Neuronal stem cell (in vitro differentiated cells): ENCODE results near the gene GABRB2.
"Not testable (repeated sequence)": the region's sequence is repeated elsewhere in the genome, so short reads cannot be mapped to it uniquely, and the experiment has no call there.

Source experiments
- DNase-seq: peaks from one replicate; pipeline ENCODE4 v3.0.0-alpha.2; 2013; ENCODE audit warnings: low spot score
- H2AFZ ChIP-seq: one replicate; pipeline ENCODE4 v1.6.1; 2013; ENCODE audit warnings: mild to moderate bottlenecking, low read length, inconsistent platforms
- H2AK5ac ChIP-seq: 2 replicates; pipeline ENCODE4 v1.6.1; 2013; ENCODE audit warnings: low read depth, mild to moderate bottlenecking, inconsistent platforms, low read length, moderate library complexity, mixed read lengths
- H2BK120ac ChIP-seq: 2 replicates; pipeline ENCODE4 v1.6.1; 2013; ENCODE audit warnings: low read depth, mild to moderate bottlenecking, inconsistent platforms, low read length, moderate library complexity, mixed read lengths
- H2BK12ac ChIP-seq: one replicate; pipeline ENCODE4 v1.6.1; 2013; ENCODE audit warnings: low read length, inconsistent platforms
- H2BK15ac ChIP-seq: 2 replicates; pipeline ENCODE4 v1.6.1; 2013; ENCODE audit warnings: mild to moderate bottlenecking, low read length, inconsistent platforms, mixed read lengths
- H2BK5ac ChIP-seq: one replicate; pipeline ENCODE4 v1.6.1; 2013; ENCODE audit warnings: inconsistent platforms, mild to moderate bottlenecking, low read length, moderate library complexity
- H3K14ac ChIP-seq: one replicate; pipeline ENCODE4 v1.6.1; 2013; ENCODE audit warnings: low read length, inconsistent platforms
- H3K18ac ChIP-seq: 2 replicates; pipeline ENCODE4 v1.6.1; 2013; ENCODE audit warnings: low read length, inconsistent platforms
- H3K23ac ChIP-seq: 2 replicates; pipeline ENCODE4 v1.6.1; 2013; ENCODE audit warnings: low read depth, mild to moderate bottlenecking, mixed read lengths, low read length, inconsistent platforms; ENCODE audit not compliant: poor library complexity
- H3K27ac ChIP-seq: replicated peaks from 3 replicates; pipeline ENCODE4 v1.5.1; 2013; ENCODE audit warnings: low read length, inconsistent platforms
- H3K27me3 ChIP-seq, 3 experiments: 2 replicates each; pipeline ENCODE4 v1.6.1; 2013; ENCODE audit warnings: low read length in 3 of 3, mild to moderate bottlenecking in 2 of 3, inconsistent platforms in 1 of 3, low read depth in 1 of 3, mixed read lengths in 1 of 3, moderate library complexity in 1 of 3; ENCODE audit not compliant: control insufficient read depth in 3 of 3, insufficient read depth in 3 of 3
- H3K36me3 ChIP-seq, 2 donors: replicated peaks in 1 of 2; 2 replicates each; pipeline ENCODE4 v1.6.1; 2013; ENCODE audit warnings: low read length in 2 of 2; ENCODE audit not compliant: control insufficient read depth in 2 of 2, insufficient read depth in 2 of 2
- H3K4ac ChIP-seq: 2 replicates; pipeline ENCODE4 v1.6.1; 2013; ENCODE audit warnings: inconsistent platforms, mild to moderate bottlenecking, low read length, moderate library complexity
- H3K4me1 ChIP-seq, 2 donors: 1 replicate in 1 of 2; 2 replicates in 1 of 2; pipeline ENCODE4 v1.6.1; 2013; ENCODE audit warnings: low read length in 2 of 2, low read depth in 1 of 2; ENCODE audit not compliant: control insufficient read depth in 2 of 2, insufficient read depth in 1 of 2
- H3K4me2 ChIP-seq: one replicate; pipeline ENCODE4 v1.6.1; 2013; ENCODE audit warnings: mild to moderate bottlenecking, low read length, inconsistent platforms; ENCODE audit not compliant: insufficient read depth, poor library complexity, severe bottlenecking
- H3K4me3 ChIP-seq, 2 donors: 2 replicates each; pipeline ENCODE4 v1.5.1; 2013; ENCODE audit warnings: low read length in 2 of 2, mild to moderate bottlenecking in 2 of 2, inconsistent platforms in 1 of 2, moderate library complexity in 1 of 2
- H3K79me1 ChIP-seq: one replicate; pipeline ENCODE4 v1.6.1; 2013; ENCODE audit warnings: low read depth, mild to moderate bottlenecking, inconsistent platforms, low read length, moderate library complexity
- H3K9ac ChIP-seq: one replicate; pipeline ENCODE4 v1.6.1; 2013; ENCODE audit warnings: mild to moderate bottlenecking, low read depth, low read length, inconsistent platforms; ENCODE audit not compliant: poor library complexity
- H3K9me3 ChIP-seq, 2 donors: replicated peaks in 1 of 2; 2 replicates each; pipeline versions ENCODE3 to v1.6.1; 2013; ENCODE audit warnings: low read length in 2 of 2, mild to moderate bottlenecking in 2 of 2, inconsistent platforms in 1 of 2, low read depth in 1 of 2, mixed read lengths in 1 of 2, moderate library complexity in 1 of 2; ENCODE audit not compliant: control insufficient read depth in 2 of 2, insufficient read depth in 1 of 2
- H4K8ac ChIP-seq: one replicate; pipeline ENCODE4 v1.6.1; 2013; ENCODE audit warnings: low read depth, mild to moderate bottlenecking, inconsistent platforms, low read length, moderate library complexity
- H4K91ac ChIP-seq: one replicate; pipeline ENCODE4 v1.6.1; 2013; ENCODE audit warnings: low read length, low read depth, mild to moderate bottlenecking, inconsistent platforms; ENCODE audit not compliant: poor library complexity
- WGBS, 2 donors: extraction: QIAGEN DNeasy Blood & Tissue Kit; methylation state at CpG; one replicate each; pipeline ENCODE4 v1.1.7; 2013; ENCODE audit warnings: missing lambda C conversion rate in 2 of 2, mixed read lengths in 1 of 2; ENCODE audit not compliant: insufficient read length in 2 of 2, insufficient replicate concordance in 1 of 2; ENCODE audit errors: extremely low coverage in 2 of 2; 5-methylcytosine and 5-hydroxymethylcytosine counted together

Gene GABRB2

DNA sequence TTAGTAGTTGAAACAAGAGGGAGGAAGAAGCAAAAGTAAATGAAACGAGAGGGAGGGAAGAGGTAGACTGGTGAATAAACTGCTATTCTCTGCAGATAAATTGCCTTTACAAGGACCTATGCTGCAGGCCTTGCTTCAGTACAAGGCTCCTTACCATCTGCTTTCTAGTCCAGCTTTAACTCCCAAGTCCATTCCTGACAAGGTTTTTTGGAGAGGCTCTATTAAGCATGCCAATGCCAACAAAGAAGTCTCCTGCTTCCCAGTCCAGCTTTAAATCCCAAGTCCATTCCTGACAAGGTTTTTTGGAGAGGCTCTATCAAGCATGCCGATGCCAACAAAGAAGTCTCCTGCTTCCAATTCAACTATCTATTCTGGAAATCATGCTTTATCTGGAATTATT, 244.9 kb downstream of the GABRB2 start:
- no peaks in the 10 kb centered on the region for H3K79me1 ChIP-seq
- H4K91ac ChIP-seq = no peak overlapping the region
- H2BK12ac ChIP-seq = no peak overlapping the region
- no peak overlapping the region for H2AK5ac ChIP-seq
- H2BK120ac ChIP-seq = no peak overlapping the region
- no peak overlapping the region for H3K14ac ChIP-seq
- no peak overlapping the region for H3K27ac ChIP-seq
- no peaks in the 10 kb centered on the region for H3K9me3 ChIP-seq
- H3K4ac ChIP-seq = no peak overlapping the region
- no peak overlapping the region for H3K4me3 ChIP-seq
- H2BK5ac ChIP-seq = no peak overlapping the region
- no peak for DNase-seq
- no peak overlapping the region for H2AFZ ChIP-seq
- no peak overlapping the region for H4K8ac ChIP-seq
- H3K4me1 ChIP-seq = peaks cover 0 to 2% of the 10 kb centered on the region in 2 donors
- H3K9ac ChIP-seq = no peak overlapping the region
- no peak overlapping the region for H3K18ac ChIP-seq
- no CpG with 5 or more reads among the region's 2 CpGs for WGBS, 2 donors
- no peak overlapping the region for H3K23ac ChIP-seq
- no peak overlapping the region for H3K4me2 ChIP-seq
- H3K27me3 ChIP-seq = no peaks in the 10 kb centered on the region
- H3K36me3 ChIP-seq = no peaks in the 10 kb centered on the region
- H2BK15ac ChIP-seq = no peak overlapping the region

DNA sequence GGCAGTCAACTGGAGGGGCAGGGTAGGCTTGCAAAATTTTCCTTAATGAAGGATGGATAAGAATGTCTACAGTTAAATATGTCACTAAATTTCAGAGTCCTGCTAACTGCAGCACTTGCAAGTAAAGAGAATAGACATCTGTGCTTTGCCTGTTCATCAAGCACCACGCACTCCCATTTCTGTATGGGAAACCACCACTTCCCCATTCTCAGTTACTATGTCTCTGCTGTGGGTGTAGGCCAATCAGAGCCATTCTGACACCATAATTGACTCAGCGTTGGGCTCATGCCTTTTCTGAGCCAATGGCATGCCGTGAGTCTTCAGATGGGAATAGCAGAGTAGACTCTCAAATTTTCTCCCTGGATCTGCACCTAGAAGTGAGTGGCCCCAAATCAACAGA, 247.5 kb downstream of the GABRB2 start:
- H3K27me3 ChIP-seq = no peaks in the 10 kb centered on the region
- no peak overlapping the region for H3K4ac ChIP-seq
- H2AK5ac ChIP-seq = no peak overlapping the region
- no peak overlapping the region for H2BK12ac ChIP-seq
- no peak overlapping the region for H2AFZ ChIP-seq
- H4K8ac ChIP-seq = no peak overlapping the region
- no peak overlapping the region for H3K14ac ChIP-seq
- no peak overlapping the region for H2BK120ac ChIP-seq
- H2BK5ac ChIP-seq = no peak overlapping the region
- H3K18ac ChIP-seq = no peak overlapping the region
- H3K9me3 ChIP-seq = no peaks in the 10 kb centered on the region
- no CpG with 5 or more reads among the region's 3 CpGs for WGBS, 2 donors
- H3K27ac ChIP-seq = no peak overlapping the region
- no peak overlapping the region for H3K4me2 ChIP-seq
- no peak for DNase-seq
- no peaks in the 10 kb centered on the region for H3K36me3 ChIP-seq
- H2BK15ac ChIP-seq = no peak overlapping the region
- no peaks in the 10 kb centered on the region for H3K4me1 ChIP-seq
- no peak overlapping the region for H4K91ac ChIP-seq
- no peak overlapping the region for H3K4me3 ChIP-seq
- H3K9ac ChIP-seq = no peak overlapping the region
- no peak overlapping the region for H3K23ac ChIP-seq
- H3K79me1 ChIP-seq = no peaks in the 10 kb centered on the region

DNA sequence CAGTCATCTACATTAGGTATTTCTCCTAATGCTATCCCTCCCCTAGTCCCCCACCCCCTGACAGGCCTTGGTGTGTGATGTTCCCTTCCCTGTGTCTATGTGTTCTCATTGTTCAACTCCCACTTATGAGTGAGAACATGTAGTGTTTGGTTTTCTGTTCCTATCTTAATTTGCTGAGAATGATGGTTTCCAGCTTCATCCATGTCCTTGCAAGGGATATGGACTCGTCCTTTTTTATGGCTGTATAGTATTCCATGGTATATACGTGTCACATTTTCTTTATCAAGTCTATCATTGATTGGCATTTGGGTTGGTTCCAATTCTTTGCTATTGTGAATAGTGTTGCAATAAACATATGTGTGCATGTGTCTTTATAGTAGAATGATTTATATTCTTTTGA, 249.1 kb downstream of the GABRB2 start:
- not testable (repeated sequence) for H3K14ac ChIP-seq, H3K9me3 ChIP-seq, H2BK12ac ChIP-seq, DNase-seq, H4K91ac ChIP-seq, H3K9ac ChIP-seq, H4K8ac ChIP-seq, H2AK5ac ChIP-seq, H3K4me3 ChIP-seq, H3K4me2 ChIP-seq, H2BK5ac ChIP-seq, H3K18ac ChIP-seq, H2BK15ac ChIP-seq, H2BK120ac ChIP-seq, H3K36me3 ChIP-seq, H3K4me1 ChIP-seq, H3K27ac ChIP-seq, H3K4ac ChIP-seq, H3K79me1 ChIP-seq, H3K27me3 ChIP-seq, H2AFZ ChIP-seq, H3K23ac ChIP-seq
- WGBS, 2 donors = no CpG with 5 or more reads among the region's 2 CpGs

DNA sequence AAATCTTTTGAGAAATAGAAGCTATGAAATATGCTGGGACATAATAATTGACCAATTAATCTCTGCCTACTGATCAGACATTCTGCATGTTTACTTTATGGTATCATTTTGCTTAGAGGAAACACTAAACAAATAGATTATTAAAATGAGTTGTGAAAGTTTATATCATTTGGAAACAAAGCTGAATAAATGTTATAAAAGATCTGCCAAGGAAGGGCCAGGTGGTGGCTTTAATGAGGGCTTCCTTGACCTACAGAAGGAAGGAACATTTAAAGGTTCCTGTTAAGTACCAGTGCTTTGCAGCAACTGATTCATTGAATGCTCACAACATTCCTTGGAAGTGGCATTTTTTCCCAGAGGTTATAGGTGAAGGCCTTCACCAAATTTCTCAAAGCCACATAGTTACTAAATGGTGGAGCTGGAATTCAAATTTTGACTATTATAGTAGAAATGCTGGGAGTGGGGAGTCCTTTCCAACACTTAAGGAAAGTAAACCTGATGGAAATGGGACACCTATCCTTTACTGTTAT, 250.7 kb downstream of the GABRB2 start:
- no peak overlapping the region for H3K4me3 ChIP-seq
- no peak overlapping the region for H3K23ac ChIP-seq
- H3K9ac ChIP-seq = no peak overlapping the region
- H2AFZ ChIP-seq = no peak overlapping the region
- no peak for DNase-seq
- H4K8ac ChIP-seq = no peak overlapping the region
- H2BK120ac ChIP-seq = no peak overlapping the region
- no peak overlapping the region for H2BK5ac ChIP-seq
- no peak overlapping the region for H3K14ac ChIP-seq
- H3K4me1 ChIP-seq = no peaks in the 10 kb centered on the region
- H3K18ac ChIP-seq = no peak overlapping the region
- no peak overlapping the region for H2AK5ac ChIP-seq
- no peaks in the 10 kb centered on the region for H3K27me3 ChIP-seq
- no peak overlapping the region for H2BK12ac ChIP-seq
- no peak overlapping the region for H3K27ac ChIP-seq
- H4K91ac ChIP-seq = no peak overlapping the region
- no peak overlapping the region for H3K4ac ChIP-seq
- no peak overlapping the region for H3K4me2 ChIP-seq
- no peaks in the 10 kb centered on the region for H3K9me3 ChIP-seq
- no peaks in the 10 kb centered on the region for H3K79me1 ChIP-seq
- no peak overlapping the region for H2BK15ac ChIP-seq
- no peaks in the 10 kb centered on the region for H3K36me3 ChIP-seq
